HT1080 (cell line): ENCODE results near the gene ZNF778. TPM values are rescaled to one million over a fixed set of nuclear protein-coding genes. Genes with fewer than 3 reads are reported as not detected.

Experiments used
- DNase-seq: peaks from one replicate; pipeline ENCODE4 v3.0.0-alpha.2; 2015; ENCODE audit warnings: low read depth
- total RNA-seq: library from RNA; depleted of rRNA; stranded (reverse); fragments of >200 nt; shearing (Covaris generic); gene quantifications from 2 replicates; pipeline ENCODE4 v1.2.3, GENCODE V29; 2014; rRNA removed

ZNF778 gene
- total RNA-seq, 1 experiment from 2014 or later, result 23.8 TPM

- no peak for DNase-seq
Observed at GRCh38 chr16:89275284-89275584, 57.7 kb downstream of the ZNF778 start.

GRCh38 chr16:89275837-89276720 lies 58.6 kb downstream of the ZNF778 start:
- DNase-seq, result no peak

- DNase-seq, result no peak
Observed at GRCh38 chr16:89277049-89277448, 59.5 kb downstream of the ZNF778 start.

GRCh38 chr16:89277641-89278341 lies 60.3 kb downstream of the ZNF778 start:
- no peak for DNase-seq

GRCh38 chr16:89278441-89279240 lies 61.1 kb downstream of the ZNF778 start:
- DNase-seq, result no peak

GRCh38 chr16:89279666-89280481 lies 62.4 kb downstream of the ZNF778 start:
- DNase-seq, result no peak

- DNase-seq, result no peak
Observed at GRCh38 chr16:89280546-89281188, 63.2 kb downstream of the ZNF778 start.

- no peak for DNase-seq
Observed at GRCh38 chr16:89281189-89281577, 63.7 kb downstream of the ZNF778 start.

- no peak for DNase-seq
Observed at GRCh38 chr16:89281829-89282228, 64.3 kb downstream of the ZNF778 start.

GRCh38 chr16:89282523-89282922 lies 65.0 kb downstream of the ZNF778 start:
- DNase-seq, result no peak

- DNase-seq, result no peak
Observed at GRCh38 chr16:89283449-89283848, 65.9 kb downstream of the ZNF778 start.

GRCh38 chr16:89285381-89285780 lies 67.9 kb downstream of the ZNF778 start:
- DNase-seq, result no peak

GRCh38 chr16:89286096-89286495 lies 68.6 kb downstream of the ZNF778 start:
- no peak for DNase-seq

Other genes with a start within 250 kb of the ZNF778 start
- not detected in 2 replicates for gene CBFA2T3, start 240.5 kb upstream of the ZNF778 start, total RNA-seq
- gene ACSF3, start 123.9 kb upstream of the ZNF778 start, total RNA-seq, result 30.5 and 31.2 TPM in 2 replicates
- gene CDH15, start 46.0 kb upstream of the ZNF778 start, total RNA-seq, result not detected in 2 replicates
- gene SLC22A31, start 17.2 kb upstream of the ZNF778 start, total RNA-seq, result not detected in 2 replicates